ENCODE data around the gene JCHAIN. TPM values are rescaled to one million over a fixed set of nuclear protein-coding genes. Genes with fewer than 3 reads are reported as not detected.

The JCHAIN gene
- total and polyA plus RNA-seq, 9 of the 15 experiments (the other 6 are each of a cell fraction or from before 2014, with no cell fraction given) = 0.04 to 0.68 (median 0.26) TPM; not detected in 5

- TF ChIP-seq HOMEZ (CRISPR knock-in tag; IDR thresholded peaks at IDR 0.05) = no peak
- peak; percentile 54 for TF ChIP-seq TCF3 (CRISPR knock-in tag; IDR thresholded peaks at IDR 0.05)
- TF ChIP-seq CTBP1 (IDR thresholded peaks at IDR 0.05; ENCODE audit: borderline replicate concordance) = peak; percentile 91
- TF ChIP-seq NONO (IDR thresholded peaks at IDR 0.05; ENCODE audit: low read depth in 2 of 2, low read length in 1 of 2) = no peak
- TF ChIP-seq ZMIZ1 (IDR thresholded peaks at IDR 0.05; ENCODE audit: low read depth in 2 of 2, low read length in 2 of 2) = peak in 1 of 2 experiments; percentile 23; a peak in 1 of 4 replicates
- peak; percentile 84 to 98; a peak in 3 of 4 replicates for TF ChIP-seq UBTF (IDR thresholded peaks at IDR 0.05; ENCODE audit: borderline replicate concordance in 1 of 2, low read depth in 2 of 2, low read length in 2 of 2)
- TF ChIP-seq TRIM28 (IDR thresholded peaks at IDR 0.05) = peak; percentile 91
- peak; percentile 81 for TF ChIP-seq KLF13 (tag; IDR thresholded peaks at IDR 0.05; ENCODE audit: borderline replicate concordance, low read depth)
- no peak for TF ChIP-seq ZNF79 (CRISPR knock-in tag; IDR thresholded peaks at IDR 0.05; ENCODE audit: low read depth)
- peak; percentile 99 for TF ChIP-seq GABPB1 (CRISPR knock-in tag; IDR thresholded peaks at IDR 0.05)
- peak; percentile 72; the same call in 1 of the 2 replicates for TF ChIP-seq MXI1 (IDR thresholded peaks at IDR 0.05; ENCODE audit: low read depth, low read length)
- peak; percentile 32; the same call in 1 of the 2 replicates for TF ChIP-seq ZNF384 (IDR thresholded peaks at IDR 0.05; ENCODE audit: low read depth, low read length)
- TF ChIP-seq FOXJ2 (tag; IDR thresholded peaks at IDR 0.05) = peak; percentile 83
- TF ChIP-seq BRD9 (IDR thresholded peaks at IDR 0.05; ENCODE audit: low read depth, partially characterized antibody) = peak; percentile 53
- TF ChIP-seq EWSR1 (IDR thresholded peaks at IDR 0.05; ENCODE audit: borderline replicate concordance, low read depth, partially characterized antibody) = no peak
- TF ChIP-seq ZNF197 (CRISPR knock-in tag; IDR thresholded peaks at IDR 0.05; ENCODE audit: low read depth) = peak; percentile 72; the same call in 1 of the 2 replicates
- TF ChIP-seq ETV6 (IDR thresholded peaks at IDR 0.05; ENCODE audit: borderline replicate concordance in 1 of 2, low read depth in 2 of 2, low read length in 1 of 2) = peak; percentile 88 to 96; a peak in 3 of 4 replicates
- 0 out of 2 replicates have a peak, but pooled peaks have one; percentile 59 for TF ChIP-seq ETV6 (CRISPR knock-in tag; IDR thresholded peaks at IDR 0.05; ENCODE audit: borderline replicate concordance)
- TF ChIP-seq COPS2 (conservative IDR thresholded peaks at IDR 0.05) = no peak
Measured at GRCh38 chr4:70687821-70688794, 21.8 kb upstream of the JCHAIN start, which contains the start of gene UTP3 (continued).
